ENCODE results near the gene LSM2. TPM values are rescaled to one million over a fixed set of nuclear protein-coding genes. Genes with fewer than 3 reads are reported as not detected.

The LSM2 gene
- total RNA-seq, 1 experiment from 2014 or later, result 72.6 TPM

DNA sequence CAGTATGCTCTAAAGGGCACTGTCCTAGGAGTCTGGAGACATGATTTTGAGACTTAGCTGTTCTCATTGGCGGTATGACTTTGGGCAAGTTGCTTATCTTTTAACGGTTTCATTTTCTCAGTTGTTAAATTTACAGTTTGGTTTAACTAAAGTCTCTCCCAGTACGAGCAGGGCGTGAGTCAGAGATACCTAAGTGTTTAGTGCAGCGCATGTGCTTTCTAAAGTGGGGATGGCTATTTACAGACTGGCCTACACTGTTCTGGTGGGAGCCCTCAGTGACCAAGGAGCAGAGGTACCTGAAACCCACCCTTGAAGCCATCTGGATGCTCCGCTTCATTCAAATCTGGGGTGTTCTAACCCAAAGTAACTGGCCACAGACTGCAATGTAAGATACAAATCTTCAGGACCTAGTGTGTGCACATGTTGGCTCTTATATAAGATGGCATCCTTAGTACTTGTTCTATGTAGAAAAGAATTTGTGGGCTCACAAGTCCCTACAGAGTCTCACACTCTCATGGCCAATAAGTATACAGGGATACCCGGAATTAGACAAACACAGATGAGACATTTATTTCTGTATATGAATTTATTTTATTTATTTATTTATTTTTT lies 56.2 kb downstream of the LSM2 start:
- no peaks in the 10 kb centered on the region for H3K27me3 ChIP-seq (replicated peaks)
- H3K4me1 ChIP-seq (replicated peaks), result peaks cover 63% of the 10 kb centered on the region
- peak overlapping the region; percentile 52 for H3K27ac ChIP-seq
- DNase-seq (ENCODE audit: low read depth in 1 of 2, low spot score in 2 of 2), result peak in 1 of 2 experiments; percentile 61
- no peak overlapping the region for H3K4me3 ChIP-seq
- peaks cover 25% of the 10 kb centered on the region for H3K36me3 ChIP-seq
- no peaks in the 10 kb centered on the region for H3K9me3 ChIP-seq (replicated peaks)

DNA sequence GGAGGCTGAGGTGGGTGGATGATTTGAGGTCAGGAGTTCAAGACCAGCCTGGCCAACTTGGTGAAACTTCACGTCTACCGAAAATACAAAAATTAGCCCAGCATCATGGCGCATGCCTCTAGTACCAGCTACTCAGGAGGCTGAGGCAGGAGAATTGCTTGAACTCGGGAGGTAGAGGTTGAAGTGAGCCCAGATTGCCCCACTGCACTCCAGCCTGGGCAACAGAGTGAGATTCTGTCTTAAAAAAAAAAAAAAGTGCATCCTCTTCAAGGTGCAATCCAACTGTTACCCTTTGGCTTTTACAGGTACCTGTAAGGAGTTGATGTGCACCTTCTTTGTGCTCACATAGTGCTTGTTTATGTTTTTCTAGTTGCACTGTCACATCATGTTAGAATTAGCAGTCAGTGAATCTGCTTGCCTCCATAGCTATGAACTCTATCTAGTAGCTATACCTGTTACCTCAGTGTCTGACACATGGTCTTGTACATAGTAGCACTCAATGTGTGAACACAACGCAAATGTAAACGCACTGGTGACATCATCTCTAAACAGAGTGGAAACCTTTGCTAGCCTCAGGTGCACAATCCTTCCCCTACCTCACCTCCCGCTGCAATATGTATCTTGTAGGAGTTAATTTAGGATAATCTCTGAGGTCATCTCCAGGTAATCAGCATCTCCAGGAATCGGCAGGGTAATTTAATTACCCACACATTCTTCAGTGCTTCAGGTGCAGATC lies 57.3 kb downstream of the LSM2 start:
- no peak for DNase-seq (ENCODE audit: low read depth in 1 of 2, low spot score in 2 of 2)
- Histone ChIP-seq H3K27me3 (replicated peaks) (no peaks in the 10 kb centered on the region), H3K27ac (peak overlapping the region; percentile 52; the same call in 1 of the 2 replicates), H3K36me3 (peaks cover 27% of the 10 kb centered on the region), H3K4me3 (no peak overlapping the region), H3K9me3 (replicated peaks) (no peaks in the 10 kb centered on the region), H3K4me1 (replicated peaks) (peaks cover 63% of the 10 kb centered on the region)

Other genes starting within 250 kb of the LSM2 start
- not detected in 2 replicates for gene LTA, start 234.7 kb downstream of the LSM2 start, total RNA-seq (2014; rRNA removed; shearing (Covaris generic))
- gene TNF, start 231.4 kb downstream of the LSM2 start, total RNA-seq (2014; rRNA removed; shearing (Covaris generic)), result not detected in 2 replicates
- gene LTB, start 224.5 kb downstream of the LSM2 start, total RNA-seq (2014; rRNA removed; shearing (Covaris generic)), result not detected in 2 replicates
- not detected in 2 replicates for gene LST1, start 220.7 kb downstream of the LSM2 start, total RNA-seq (2014; rRNA removed; shearing (Covaris generic))
- gene NCR3, start 214.0 kb downstream of the LSM2 start, total RNA-seq (2014; rRNA removed; shearing (Covaris generic)), result not detected in 2 replicates
- gene AIF1, start 191.7 kb downstream of the LSM2 start, total RNA-seq (2014; rRNA removed; shearing (Covaris generic)), result not detected in 2 replicates
- 36.1 and 68.6 TPM in 2 replicates for gene PRRC2A, start 186.3 kb downstream of the LSM2 start, total RNA-seq (2014; rRNA removed; shearing (Covaris generic))
- 187 and 208 TPM in 2 replicates for gene BAG6, start 154.3 kb downstream of the LSM2 start, total RNA-seq (2014; rRNA removed; shearing (Covaris generic))
- gene APOM, start 151.1 kb downstream of the LSM2 start, total RNA-seq (2014; rRNA removed; shearing (Covaris generic)), result 0.75 and 1.1 TPM in 2 replicates
- 21.1 and 23.7 TPM in 2 replicates for gene C6orf47, start 146.2 kb downstream of the LSM2 start, total RNA-seq (2014; rRNA removed; shearing (Covaris generic))
- 8.0 and 13.5 TPM in 2 replicates for gene GPANK1, start 142.0 kb downstream of the LSM2 start, total RNA-seq (2014; rRNA removed; shearing (Covaris generic))
- gene CSNK2B, start 140.9 kb downstream of the LSM2 start, total RNA-seq (2014; rRNA removed; shearing (Covaris generic)), result 270 and 293 TPM in 2 replicates
- gene LY6G5B, start 137.0 kb downstream of the LSM2 start, total RNA-seq (2014; rRNA removed; shearing (Covaris generic)), result 0.19 and 1.6 TPM in 2 replicates
- 1.6 TPM in 1 of 2 replicates, not detected in the other for gene LY6G5C, start 125.9 kb downstream of the LSM2 start, total RNA-seq (2014; rRNA removed; shearing (Covaris generic))
- 37.6 and 47.5 TPM in 2 replicates for gene ABHD16A, start 103.6 kb downstream of the LSM2 start, total RNA-seq (2014; rRNA removed; shearing (Covaris generic))
- gene LY6G6F, start 100.1 kb downstream of the LSM2 start, total RNA-seq (2014; rRNA removed; shearing (Covaris generic)), result not detected in 2 replicates
- not detected in 2 replicates for gene LY6G6D, start 91.6 kb downstream of the LSM2 start, total RNA-seq (2014; rRNA removed; shearing (Covaris generic))
- gene LY6G6C, start 85.2 kb downstream of the LSM2 start, total RNA-seq (2014; rRNA removed; shearing (Covaris generic)), result not detected in 2 replicates
- gene MPIG6B, start 83.6 kb downstream of the LSM2 start, total RNA-seq (2014; rRNA removed; shearing (Covaris generic)), result not detected in 2 replicates
- 80.0 and 128 TPM in 2 replicates for gene DDAH2, start 77.7 kb downstream of the LSM2 start, total RNA-seq (2014; rRNA removed; shearing (Covaris generic))
- 1,071 and 1,205 TPM in 2 replicates for gene CLIC1, start 70.4 kb downstream of the LSM2 start, total RNA-seq (2014; rRNA removed; shearing (Covaris generic))
- gene MSH5, start 67.0 kb downstream of the LSM2 start, total RNA-seq (2014; rRNA removed; shearing (Covaris generic)), result 3.9 and 16.7 TPM in 2 replicates
- gene SAPCD1, start 44.3 kb downstream of the LSM2 start, total RNA-seq (2014; rRNA removed; shearing (Covaris generic)), result 1.4 TPM in 1 of 2 replicates, not detected in the other
- not detected in 2 replicates for gene VWA7, start 29.6 kb downstream of the LSM2 start, total RNA-seq (2014; rRNA removed; shearing (Covaris generic))
- 23.1 and 39.5 TPM in 2 replicates for gene VARS1, start 11.2 kb downstream of the LSM2 start, total RNA-seq (2014; rRNA removed; shearing (Covaris generic))
- gene HSPA1L, start 8.3 kb upstream of the LSM2 start, total RNA-seq (2014; rRNA removed; shearing (Covaris generic)), result 0.78 and 0.87 TPM in 2 replicates
- gene HSPA1A, start 8.6 kb upstream of the LSM2 start, total RNA-seq (2014; rRNA removed; shearing (Covaris generic)), result 211 and 214 TPM in 2 replicates
- gene HSPA1B, start 20.8 kb upstream of the LSM2 start, total RNA-seq (2014; rRNA removed; shearing (Covaris generic)), result 218 and 257 TPM in 2 replicates
- 38.1 and 38.6 TPM in 2 replicates for gene NEU1, start 55.9 kb upstream of the LSM2 start, total RNA-seq (2014; rRNA removed; shearing (Covaris generic))
- not detected in 2 replicates for gene SLC44A4, start 72.0 kb upstream of the LSM2 start, total RNA-seq (2014; rRNA removed; shearing (Covaris generic))
- 33.8 and 40.4 TPM in 2 replicates for gene EHMT2, start 90.7 kb upstream of the LSM2 start, total RNA-seq (2014; rRNA removed; shearing (Covaris generic))
- 0.53 and 2.0 TPM in 2 replicates for gene ZBTB12, start 95.1 kb upstream of the LSM2 start, total RNA-seq (2014; rRNA removed; shearing (Covaris generic))
- 0.47 and 0.53 TPM in 2 replicates for gene C2, start 120.8 kb upstream of the LSM2 start, total RNA-seq (2014; rRNA removed; shearing (Covaris generic))
- gene CFB, start 139.1 kb upstream of the LSM2 start, total RNA-seq (2014; rRNA removed; shearing (Covaris generic)), result 0.50 and 0.58 TPM in 2 replicates
- gene NELFE, start 152.0 kb upstream of the LSM2 start, total RNA-seq (2014; rRNA removed; shearing (Covaris generic)), result 69.4 and 134 TPM in 2 replicates
- 34.5 and 35.5 TPM in 2 replicates for gene SKIC2, start 152.2 kb upstream of the LSM2 start, total RNA-seq (2014; rRNA removed; shearing (Covaris generic))
- 13.1 and 17.4 TPM in 2 replicates for gene DXO, start 165.2 kb upstream of the LSM2 start, total RNA-seq (2014; rRNA removed; shearing (Covaris generic))
- 0.47 and 1.4 TPM in 2 replicates for gene C4A, start 175.1 kb upstream of the LSM2 start, total RNA-seq (2014; rRNA removed; shearing (Covaris generic))
- 0.28 and 1.5 TPM in 2 replicates for gene C4B, start 207.8 kb upstream of the LSM2 start, total RNA-seq (2014; rRNA removed; shearing (Covaris generic))
- gene CYP21A2, start 231.4 kb upstream of the LSM2 start, total RNA-seq (2014; rRNA removed; shearing (Covaris generic)), result not detected in 2 replicates